ENCODE results near the gene ZMYND15. TPM values are rescaled to one million over a fixed set of nuclear protein-coding genes. Genes with fewer than 3 reads are reported as not detected.

ZMYND15 gene
- total and polyA plus RNA-seq, 2 of the 4 experiments (the other 2 are of a cell fraction), result 0.07 TPM; not detected in 1

- Histone ChIP-seq H2AK9ac (replicated peaks; ENCODE audit: low read depth, low read length, poor library complexity) (peak overlapping the region; percentile 70), H3K4ac (ENCODE audit: low read depth, low read length) (no peak overlapping the region), H3K27ac (ENCODE audit: insufficient read depth, low read length) (no peak overlapping the region), H3K4me2 (ENCODE audit: low read depth, low read length) (peak overlapping the region; percentile 20; the same call in 1 of the 2 replicates), H3K79me1 (ENCODE audit: low read depth in 1 of 2, low read length in 2 of 2) (peaks cover 0 to 5% of the 10 kb centered on the region in 2 experiments; a peak in 2 of 4 replicates), H2BK5ac (ENCODE audit: low read depth, low read length, poor library complexity, severe bottlenecking) (no peak overlapping the region), H2BK15ac (ENCODE audit: low read depth, low read length) (no peak overlapping the region), H4K8ac (ENCODE audit: low read depth in 2 of 2, low read length in 2 of 2) (no peak overlapping the region), H3K36me3 (ENCODE audit: control insufficient read depth, insufficient read depth, low read length) (no peaks in the 10 kb centered on the region), H3K27me3 (ENCODE audit: control insufficient read depth, insufficient read depth, low read length) (peaks cover 43% of the 10 kb centered on the region), H3K23ac (ENCODE audit: low read depth, low read length) (peak overlapping the region; percentile 60), H3K9me3 (ENCODE audit: control insufficient read depth, insufficient read depth, low read length) (no peaks in the 10 kb centered on the region), H3K9ac (ENCODE audit: low read depth, low read length) (no peak overlapping the region), H3K56ac (ENCODE audit: extremely low read depth, insufficient read depth, low read length) (no peak overlapping the region), H2BK120ac (ENCODE audit: low read depth, low read length) (no peak overlapping the region), H2AK5ac (ENCODE audit: low read depth, low read length) (no peak overlapping the region), H3K18ac (ENCODE audit: low read depth, low read length) (no peak overlapping the region), H2AFZ (replicated peaks; ENCODE audit: low read length, poor library complexity) (peak overlapping the region; percentile 64), H4K91ac (ENCODE audit: insufficient read depth, low read depth, low read length) (no peak overlapping the region), H3K4me1 (ENCODE audit: control insufficient read depth, insufficient read depth, low read length) (peaks cover 5% of the 10 kb centered on the region; the same call in 1 of the 2 replicates), H4K5ac (ENCODE audit: low read depth, low read length) (no peak overlapping the region), H4K20me1 (ENCODE audit: insufficient read depth, low read length) (no peaks in the 10 kb centered on the region), H3K9me1 (ENCODE audit: insufficient read depth, low read length) (peaks cover under 1% of the 10 kb centered on the region; the same call in 1 of the 2 replicates), H2BK20ac (ENCODE audit: low read depth, low read length) (no peak overlapping the region), H3K14ac (replicated peaks; ENCODE audit: low read depth, low read length) (no peak overlapping the region), H3K4me3 (ENCODE audit: insufficient read depth, low read depth, low read length) (no peak overlapping the region)
- DNase-seq (no peak), ATAC-seq (ENCODE audit: low read depth) (no peak)
- dilution Hi-C loops (cut with HindIII; ENCODE audit: low sequenced_read_pairs, unreplicated experiment), result no loop called here
- WGBS, 2 experiments (ENCODE audit: extremely low coverage in 2 of 2, insufficient read length in 1 of 2), result 12% methylated on average over 31 of the region's 61 CpGs; no CpG with 5 or more reads in 1 of the 2 experiments
- intact Hi-C loops (cut with micrococcal nuclease), result no loop called here
- ChIA-PET CTCF (no interaction called here), POLR2A (ENCODE audit: unreplicated experiment) (no interaction called here)
- in situ Hi-C loops (cut with MboI; ENCODE audit: low sequenced_read_pairs), result loop anchor here (5.0 kb wide), 1 partner anchor 97 kb away; no protein-coding TSS in a partner anchor
- TF ChIP-seq FOS (IDR thresholded peaks at IDR 0.05; ENCODE audit: low read depth, low read length) (no peak), BHLHE40 (IDR thresholded peaks at IDR 0.05; ENCODE audit: low read depth, low read length) (no peak), NFE2L2 (IDR thresholded peaks at IDR 0.05; ENCODE audit: low read depth, low read length) (no peak), CTCF (conservative IDR thresholded peaks at IDR 0.05; ENCODE audit: low read depth, low read length) (no peak), USF2 (IDR thresholded peaks at IDR 0.05; ENCODE audit: low read depth, low read length) (no peak), CEBPB (IDR thresholded peaks at IDR 0.05; ENCODE audit: low read depth, low read length) (no peak), POLR2A (IDR thresholded peaks at IDR 0.05; ENCODE audit: low read depth, low read length) (no peak), CHD1 (IDR thresholded peaks at IDR 0.05; ENCODE audit: low read depth, low read length) (no peak), RCOR1 (IDR thresholded peaks at IDR 0.05; ENCODE audit: insufficient replicate concordance, low read length) (no peak), RAD21 (IDR thresholded peaks at IDR 0.05; ENCODE audit: low read length) (no peak), RFX5 (IDR thresholded peaks at IDR 0.05; ENCODE audit: low read depth, low read length) (no peak), MXI1 (IDR thresholded peaks at IDR 0.05; ENCODE audit: borderline replicate concordance, low read depth, low read length) (no peak), MAZ (IDR thresholded peaks at IDR 0.05; ENCODE audit: borderline replicate concordance, low read depth, low read length) (no peak)
- no TSS peak for BruUV-seq (replicated peaks)
These were observed 45.9 kb downstream of the ZMYND15 start for GRCh38 chr17:4785311-4786105.
